Right cardiac atrium (tissue), 5 donors: ENCODE data around the gene RRM1. TPM values are rescaled to one million over a fixed set of nuclear protein-coding genes. Genes with fewer than 3 reads are reported as not detected.
A peak's percentile ranks its signal among the peaks of the same experiment; 100 is the strongest.
"Not testable (repeated sequence)": the region's sequence is repeated elsewhere in the genome, so short reads cannot be mapped to it uniquely, and the experiment has no call there.

Experiments used
- ATAC-seq, 2 donors: fragments of 200-7000 bp; cut with Tn5 transposase; one replicate each; pipeline versions ENCODE4 v1.8.0 to v1.9.1; 2020; ENCODE audit warnings: moderate library complexity in 2 of 2, mild to moderate bottlenecking in 1 of 2
- DNase-seq, 3 donors: peaks; one replicate each; pipeline ENCODE4 v3.0.0-alpha.2; 2020
- H3K27ac ChIP-seq: one replicate; pipeline ENCODE4 v1.5.1; 2013; ENCODE audit warnings: mild to moderate bottlenecking, low read length, control low read depth, moderate library complexity
- H3K27me3 ChIP-seq: one replicate; pipeline ENCODE4 v1.6.1; 2013; ENCODE audit not compliant: control insufficient read depth, insufficient read depth
- H3K4me1 ChIP-seq: one replicate; pipeline ENCODE4 v1.6.1; 2013; ENCODE audit warnings: low read length; ENCODE audit not compliant: control insufficient read depth, insufficient read depth
- H3K4me3 ChIP-seq: one replicate; pipeline ENCODE4 v1.5.1; 2013; ENCODE audit warnings: low read length, control low read depth
- H3K9me3 ChIP-seq: one replicate; pipeline ENCODE4 v1.6.1; 2013; ENCODE audit warnings: low read length; ENCODE audit not compliant: control insufficient read depth
- WGBS: extraction: QIAGEN DNeasy Blood & Tissue Kit; methylation state at CpG from one replicate; pipeline ENCODE4 v1.1.7; 2013; 5-methylcytosine and 5-hydroxymethylcytosine counted together
- intact Hi-C, 4 donors: fragments of 100-400 bp; cut with DNase I; formaldehyde crosslinking; loops; one replicate each; pipeline versions ENCODE4 v1.11.0 to v1.14.0; 2022 to 2023
- polyA plus RNA-seq: library from polyadenylated mRNA; stranded (reverse); fragments of 200-250 nt; gene quantifications from one replicate; pipeline ENCODE4 v1.2.3, GENCODE V29; 2013
- total RNA-seq, 4 donors: library from RNA; stranded (reverse); fragmentation: NEBNext Ultra II Directional; extraction: Animal tissue kit (Norgen Biotek cat#: 25700); gene quantifications; one replicate each; pipeline ENCODE4 v1.2.1, GENCODE V29; 2021
- donor health status: healthy with polysubstance abuse.
- donor health status: DM: no; HTN: yes; CAD: no.
- donor health status: DM: no; HTN: no; CAD: no.
- donor health status: DM: no; HTN: yes; CAD: no; lungs with severe emphysema.
- donor health status: DM: yes; HTN: yes; CAD: no.

RRM1 gene
- total and polyA plus RNA-seq, 5 donors, result 11.9 to 29.0 (median 26.4) TPM

GRCh38 chr11:4140067-4140636 is 45.6 kb downstream of the RRM1 start:
- intact Hi-C loops, result no loop called here

GRCh38 chr11:4146070-4146771 is 51.6 kb downstream of the RRM1 start:
- DNase-seq (no peak), ATAC-seq (no peak)
- no peak overlapping the region for H3K27ac ChIP-seq
- H3K4me1 ChIP-seq, result no peaks in the 10 kb centered on the region
- intact Hi-C loops, result no loop called here
- H3K27me3 ChIP-seq, result no peaks in the 10 kb centered on the region
- H3K4me3 ChIP-seq, result no peak overlapping the region
- H3K9me3 ChIP-seq, result no peaks in the 10 kb centered on the region
- 71% methylated on average over 7 of the region's 7 CpGs for WGBS

More at GRCh38 chr11:4140067-4140636, 45.6 kb downstream of the RRM1 start:
- H3K9me3 ChIP-seq, result no peaks in the 10 kb centered on the region
- no peaks in the 10 kb centered on the region for H3K27me3 ChIP-seq
- H3K27ac ChIP-seq, result no peak overlapping the region
- DNase-seq (no peak), ATAC-seq (no peak)
- H3K4me3 ChIP-seq, result no peak overlapping the region
- WGBS, result 98% methylated on average over 2 of the region's 2 CpGs
- no peaks in the 10 kb centered on the region for H3K4me1 ChIP-seq

- Histone ChIP-seq H3K4me3 (no peak overlapping the region), H3K4me1 (no peaks in the 10 kb centered on the region), H3K27ac (no peak overlapping the region), H3K27me3 (no peaks in the 10 kb centered on the region), H3K9me3 (no peaks in the 10 kb centered on the region)
- 87% methylated on average over 7 of the region's 7 CpGs for WGBS
- DNase-seq (no peak), ATAC-seq (no peak)
- intact Hi-C loops, result no loop called here
These were observed 52.1 kb downstream of the RRM1 start for GRCh38 chr11:4146772-4147098.

- Histone ChIP-seq H3K9me3 (no peaks in the 10 kb centered on the region), H3K4me1 (no peaks in the 10 kb centered on the region), H3K27me3 (no peaks in the 10 kb centered on the region), H3K27ac (no peak overlapping the region), H3K4me3 (no peak overlapping the region)
- intact Hi-C loops, result no loop called here
- ATAC-seq (no peak), DNase-seq (no peak)
These were observed 59.9 kb downstream of the RRM1 start for GRCh38 chr11:4154503-4154902.

GRCh38 chr11:4156571-4156970 is 62.0 kb downstream of the RRM1 start:
- Histone ChIP-seq H3K4me3 (no peak overlapping the region), H3K27me3 (no peaks in the 10 kb centered on the region), H3K27ac (no peak overlapping the region), H3K9me3 (no peaks in the 10 kb centered on the region), H3K4me1 (no peaks in the 10 kb centered on the region)
- DNase-seq (no peak), ATAC-seq (no peak)
- intact Hi-C loops, result no loop called here

GRCh38 chr11:4158818-4159217 is 64.2 kb downstream of the RRM1 start:
- H3K27me3 ChIP-seq, DNase-seq, H3K9me3 ChIP-seq, intact Hi-C loops, ATAC-seq, H3K4me1 ChIP-seq, H3K4me3 ChIP-seq, H3K27ac ChIP-seq: not testable (repeated sequence)
- 75% methylated on average over 1 of the region's 1 CpG for WGBS

DNA sequence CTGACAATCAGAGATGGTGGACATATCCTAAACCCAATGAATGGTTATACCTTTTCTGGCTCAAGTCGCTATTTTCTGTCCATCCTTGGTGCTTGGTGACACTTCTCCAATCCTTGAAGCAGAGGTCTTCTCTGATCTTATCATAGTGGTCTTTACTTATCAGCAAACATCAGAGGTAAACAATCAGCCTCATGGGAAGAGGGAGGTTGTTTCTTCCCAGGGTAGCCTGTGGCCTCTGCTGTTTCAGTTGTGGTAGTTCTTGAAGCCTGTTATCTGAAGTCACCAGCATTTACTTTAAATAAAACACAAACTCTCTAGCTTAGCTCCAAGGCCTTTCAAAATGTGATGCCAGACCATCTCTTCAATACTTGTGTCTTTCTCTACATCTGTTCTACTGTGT is 66.7 kb downstream of the RRM1 start:
- no peak for DNase-seq
- H3K4me3 ChIP-seq, result no peak overlapping the region
- 71% methylated on average over 1 of the region's 1 CpG for WGBS
- H3K27ac ChIP-seq, result no peak overlapping the region
- no peak for ATAC-seq
- H3K4me1 ChIP-seq, result no peaks in the 10 kb centered on the region
- intact Hi-C loops, result no loop called here
- H3K27me3 ChIP-seq, result no peaks in the 10 kb centered on the region
- H3K9me3 ChIP-seq, result no peaks in the 10 kb centered on the region

- 82% methylated on average over 3 of the region's 3 CpGs for WGBS
- DNase-seq (no peak), ATAC-seq (no peak)
- Histone ChIP-seq H3K27ac (no peak overlapping the region), H3K4me3 (no peak overlapping the region), H3K9me3 (no peaks in the 10 kb centered on the region), H3K27me3 (no peaks in the 10 kb centered on the region), H3K4me1 (no peaks in the 10 kb centered on the region)
- intact Hi-C loops, result no loop called here
These were observed 70.4 kb downstream of the RRM1 start for GRCh38 chr11:4164884-4165590.

- DNase-seq, result no peak
- Histone ChIP-seq H3K27me3 (no peaks in the 10 kb centered on the region), H3K27ac (no peak overlapping the region), H3K4me1 (no peaks in the 10 kb centered on the region), H3K9me3 (no peaks in the 10 kb centered on the region), H3K4me3 (no peak overlapping the region)
- intact Hi-C loops, result no loop called here
- WGBS, result 91% methylated on average over 3 of the region's 3 CpGs
- no peak for ATAC-seq
These were observed 72.7 kb downstream of the RRM1 start for GRCh38 chr11:4167292-4167691.

GRCh38 chr11:4167758-4168157 is 73.2 kb downstream of the RRM1 start:
- ATAC-seq, result peak in 1 of 2 donors; percentile 31
- H3K27me3 ChIP-seq, result no peaks in the 10 kb centered on the region
- no peak overlapping the region for H3K27ac ChIP-seq

GRCh38 chr11:4175620-4176350 is 81.2 kb downstream of the RRM1 start:
- H3K27ac ChIP-seq, H3K27me3 ChIP-seq, DNase-seq, intact Hi-C loops, H3K4me1 ChIP-seq, ATAC-seq, H3K9me3 ChIP-seq, H3K4me3 ChIP-seq: not testable (repeated sequence)
- WGBS, result 79% methylated on average over 26 of the region's 33 CpGs

More at GRCh38 chr11:4167758-4168157, 73.2 kb downstream of the RRM1 start:
- WGBS, result 71% methylated on average over 7 of the region's 7 CpGs
- Histone ChIP-seq H3K9me3 (no peaks in the 10 kb centered on the region), H3K4me3 (no peak overlapping the region), H3K4me1 (no peaks in the 10 kb centered on the region)
- intact Hi-C loops, result no loop called here
- no peak for DNase-seq
